Measurements from ENCODE around the gene RABEP1. TPM values are rescaled to one million over a fixed set of nuclear protein-coding genes. Genes with fewer than 3 reads are reported as not detected.
"Not testable (repeated sequence)": the region's sequence is repeated elsewhere in the genome, so short reads cannot be mapped to it uniquely, and the experiment has no call there.

Gene RABEP1
- total RNA-seq, 1 experiment from 2014 or later = 38.4 TPM

- in situ Hi-C loops (cut with HindIII; ENCODE audit: low pct_unique_long_range_greater_than_20kb, low sequenced_read_pairs) = not testable (repeated sequence)
Observed at GRCh38 chr17:5431234-5431633, 149.2 kb downstream of the RABEP1 start.

GRCh38 chr17:5431949-5432556 lies 150.0 kb downstream of the RABEP1 start:
- in situ Hi-C loops (cut with HindIII; ENCODE audit: low pct_unique_long_range_greater_than_20kb, low sequenced_read_pairs) = no loop called here
- DNase-seq (ENCODE audit: low read depth, low spot score) = no peak

More at GRCh38 chr17:5431234-5431633, 149.2 kb downstream of the RABEP1 start:
- DNase-seq (ENCODE audit: low read depth, low spot score) = not testable (repeated sequence)

- in situ Hi-C loops (cut with HindIII; ENCODE audit: low pct_unique_long_range_greater_than_20kb, low sequenced_read_pairs) = no loop called here
- DNase-seq (ENCODE audit: low read depth, low spot score) = no peak
Observed at GRCh38 chr17:5434984-5435383, 152.9 kb downstream of the RABEP1 start.

Other genes starting within 250 kb of the RABEP1 start
- not detected in 2 replicates for gene SLC52A1, start 246.9 kb upstream of the RABEP1 start, total RNA-seq (2014; rRNA removed; shearing (Covaris generic))
- gene ZFP3, start 203.8 kb upstream of the RABEP1 start, total RNA-seq (2014; rRNA removed; shearing (Covaris generic)) = 0.19 TPM in 1 of 2 replicates, not detected in the other
- 7.1 and 7.4 TPM in 2 replicates for gene ZNF232, start 170.4 kb upstream of the RABEP1 start, total RNA-seq (2014; rRNA removed; shearing (Covaris generic))
- not detected in 2 replicates for gene USP6, start 166.3 kb upstream of the RABEP1 start, total RNA-seq (2014; rRNA removed; shearing (Covaris generic))
- 5.7 and 7.5 TPM in 2 replicates for gene ZNF594, start 90.4 kb upstream of the RABEP1 start, total RNA-seq (2014; rRNA removed; shearing (Covaris generic))
- gene SCIMP, start 47.4 kb upstream of the RABEP1 start, total RNA-seq (2014; rRNA removed; shearing (Covaris generic)) = not detected in 2 replicates
- gene NUP88, start 137.4 kb downstream of the RABEP1 start, total RNA-seq (2014; rRNA removed; shearing (Covaris generic)) = 136 and 152 TPM in 2 replicates
- 48.9 and 49.0 TPM in 2 replicates for gene RPAIN, start 137.9 kb downstream of the RABEP1 start, total RNA-seq (2014; rRNA removed; shearing (Covaris generic))
- 647 and 670 TPM in 2 replicates for gene C1QBP, start 156.9 kb downstream of the RABEP1 start, total RNA-seq (2014; rRNA removed; shearing (Covaris generic))
- 22.4 and 26.8 TPM in 2 replicates for gene DHX33, start 186.7 kb downstream of the RABEP1 start, total RNA-seq (2014; rRNA removed; shearing (Covaris generic))
- gene DERL2, start 203.9 kb downstream of the RABEP1 start, total RNA-seq (2014; rRNA removed; shearing (Covaris generic)) = 82.1 and 88.1 TPM in 2 replicates
- gene MIS12, start 204.3 kb downstream of the RABEP1 start, total RNA-seq (2014; rRNA removed; shearing (Covaris generic)) = 25.8 and 26.2 TPM in 2 replicates

All from SK-MEL-5 (cell line).